Keratinocyte (primary cell): ENCODE measurements around the gene RNF103.

ENCODE experiments used
- EZH2 ChIP-seq: IDR thresholded peaks from one replicate; pipeline ENCODE4 v1.6.1; 2012; ENCODE audit warnings: inconsistent platforms, mild to moderate bottlenecking, low read length, moderate library complexity
- TF ChIP-seq, protein P1 (sequence below), 3 experiments: IDR thresholded peaks in 1 of 3; conservative IDR thresholded peaks in 1 of 3; optimal IDR thresholded peaks in 1 of 3; 2 replicates in 2 of 3; 3 replicates in 1 of 3; pipeline versions ENCODE3 to v1.5.1; 2011; ENCODE audit warnings: low read length in 3 of 3, mild to moderate bottlenecking in 3 of 3, moderate library complexity in 2 of 3, control low read depth in 1 of 3, inconsistent platforms in 1 of 3; ENCODE audit not compliant: insufficient read depth in 2 of 3; ENCODE audit errors: extremely low read depth in 1 of 3

DNA sequence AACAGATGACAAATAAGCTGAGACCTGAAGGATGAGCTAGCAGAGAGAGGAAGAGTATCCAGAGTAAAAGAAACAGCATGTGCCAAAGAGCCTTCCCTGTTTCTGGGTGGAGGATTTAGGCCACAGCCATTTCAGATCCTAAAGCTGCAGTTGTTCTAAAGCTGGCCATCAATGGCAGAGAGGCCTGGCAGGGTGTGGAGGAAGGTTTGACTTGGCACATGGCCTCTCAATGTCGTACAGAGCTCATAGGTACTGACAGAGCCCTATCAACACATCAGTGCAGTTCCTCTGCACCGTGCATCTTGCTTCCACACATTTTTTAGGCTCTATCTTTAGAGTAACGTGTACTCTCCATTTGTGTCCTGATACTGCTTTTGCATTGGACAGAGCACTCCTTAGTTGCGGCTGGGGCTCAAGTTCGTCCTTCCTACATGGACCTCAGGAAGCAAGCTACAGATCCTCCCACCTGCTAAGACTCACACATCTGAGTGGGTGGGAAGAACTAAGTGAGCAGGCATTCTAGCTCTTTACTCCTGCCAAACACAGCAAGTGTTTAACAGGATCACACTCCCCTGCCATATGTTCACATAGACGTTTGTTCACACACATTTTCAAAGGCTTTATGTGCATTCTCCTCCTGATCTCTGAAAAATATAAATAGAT is 57.4 kb downstream of the RNF103 start:
- TF ChIP-seq, protein P1, sequence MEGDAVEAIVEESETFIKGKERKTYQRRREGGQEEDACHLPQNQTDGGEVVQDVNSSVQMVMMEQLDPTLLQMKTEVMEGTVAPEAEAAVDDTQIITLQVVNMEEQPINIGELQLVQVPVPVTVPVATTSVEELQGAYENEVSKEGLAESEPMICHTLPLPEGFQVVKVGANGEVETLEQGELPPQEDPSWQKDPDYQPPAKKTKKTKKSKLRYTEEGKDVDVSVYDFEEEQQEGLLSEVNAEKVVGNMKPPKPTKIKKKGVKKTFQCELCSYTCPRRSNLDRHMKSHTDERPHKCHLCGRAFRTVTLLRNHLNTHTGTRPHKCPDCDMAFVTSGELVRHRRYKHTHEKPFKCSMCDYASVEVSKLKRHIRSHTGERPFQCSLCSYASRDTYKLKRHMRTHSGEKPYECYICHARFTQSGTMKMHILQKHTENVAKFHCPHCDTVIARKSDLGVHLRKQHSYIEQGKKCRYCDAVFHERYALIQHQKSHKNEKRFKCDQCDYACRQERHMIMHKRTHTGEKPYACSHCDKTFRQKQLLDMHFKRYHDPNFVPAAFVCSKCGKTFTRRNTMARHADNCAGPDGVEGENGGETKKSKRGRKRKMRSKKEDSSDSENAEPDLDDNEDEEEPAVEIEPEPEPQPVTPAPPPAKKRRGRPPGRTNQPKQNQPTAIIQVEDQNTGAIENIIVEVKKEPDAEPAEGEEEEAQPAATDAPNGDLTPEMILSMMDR (optimal IDR thresholded peaks at IDR 0.05 in 1 of 3, IDR thresholded peaks at IDR 0.05 in 1 of 3, conservative IDR thresholded peaks at IDR 0.05 in 1 of 3; ENCODE audit: extremely low read depth in 1 of 3, insufficient read depth in 2 of 3, low read length in 3 of 3), result no peak
- TF ChIP-seq EZH2, result no peak
